ENCODE results near the gene TP73. TPM values are rescaled to one million over a fixed set of nuclear protein-coding genes. Genes with fewer than 3 reads are reported as not detected.

TP73 gene
- total and polyA plus RNA-seq, 9 donors: 0.52 to 2.5 (median 1.2) TPM

- no peak overlapping the region for H3K27ac ChIP-seq (ENCODE audit: low read length)
- WGBS (ENCODE audit: insufficient coverage): 67% methylated on average over 14 of the region's 20 CpGs
- peaks cover 12% of the 10 kb centered on the region for H3K27me3 ChIP-seq (ENCODE audit: control insufficient read depth, insufficient read depth, low read length)
- no peak overlapping the region for H3K4me3 ChIP-seq (ENCODE audit: low read length)
- H3K36me3 ChIP-seq (ENCODE audit: control insufficient read depth, insufficient read depth, low read length): no peaks in the 10 kb centered on the region
- H3K9me3 ChIP-seq (replicated peaks; ENCODE audit: control insufficient read depth, low read depth, low read length): no peaks in the 10 kb centered on the region
- no peak for DNase-seq
- H3K4me1 ChIP-seq (ENCODE audit: control insufficient read depth, insufficient read depth, low read length): no peaks in the 10 kb centered on the region
Measured at GRCh38 chr1:3680488-3681230, 28.3 kb downstream of the TP73 start.

DNA sequence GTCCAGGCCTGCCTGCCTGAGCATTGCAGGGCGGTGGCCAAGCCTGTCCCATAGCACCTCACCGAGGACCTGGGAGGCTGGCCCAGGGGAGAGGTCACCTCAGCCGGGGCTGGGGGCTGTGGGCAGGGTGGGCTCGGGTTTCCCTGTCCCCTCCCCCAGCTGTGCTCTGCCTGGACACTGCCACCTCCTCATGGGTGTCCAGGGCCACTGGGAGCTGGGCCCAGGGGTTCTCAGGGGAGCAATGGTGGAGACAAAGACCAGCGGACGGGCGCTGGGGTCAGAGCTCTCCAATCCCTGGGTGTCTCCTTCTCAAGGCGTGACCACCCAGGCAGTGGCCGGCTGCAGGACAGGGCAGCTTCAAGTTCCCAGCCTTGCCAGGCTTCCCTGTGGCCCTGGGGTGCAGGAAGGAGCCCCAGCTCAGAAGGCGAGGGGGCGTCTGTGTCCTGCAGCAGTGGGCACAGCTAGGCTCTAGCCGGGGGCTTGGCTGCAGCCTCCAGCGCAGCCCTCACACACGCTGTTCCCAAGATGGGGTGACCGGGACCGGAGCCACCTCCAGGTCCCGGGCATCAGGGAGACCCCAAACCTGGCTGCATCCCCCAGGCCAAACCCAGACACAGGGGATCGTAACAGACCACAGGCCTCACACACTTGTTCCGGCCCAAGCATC lies 29.0 kb downstream of the TP73 start:
- no peaks in the 10 kb centered on the region for H3K9me3 ChIP-seq (replicated peaks; ENCODE audit: control insufficient read depth, low read depth, low read length)
- no peaks in the 10 kb centered on the region for H3K36me3 ChIP-seq (ENCODE audit: control insufficient read depth, insufficient read depth, low read length)
- H3K27me3 ChIP-seq (ENCODE audit: control insufficient read depth, insufficient read depth, low read length): peaks cover 12% of the 10 kb centered on the region
- H3K4me1 ChIP-seq (ENCODE audit: control insufficient read depth, insufficient read depth, low read length): no peaks in the 10 kb centered on the region
- no peak overlapping the region for H3K27ac ChIP-seq (ENCODE audit: low read length)
- 82% methylated on average over 18 of the region's 19 CpGs for WGBS (ENCODE audit: insufficient coverage)
- no peak overlapping the region for H3K4me3 ChIP-seq (ENCODE audit: low read length)
- DNase-seq: no peak

DNA sequence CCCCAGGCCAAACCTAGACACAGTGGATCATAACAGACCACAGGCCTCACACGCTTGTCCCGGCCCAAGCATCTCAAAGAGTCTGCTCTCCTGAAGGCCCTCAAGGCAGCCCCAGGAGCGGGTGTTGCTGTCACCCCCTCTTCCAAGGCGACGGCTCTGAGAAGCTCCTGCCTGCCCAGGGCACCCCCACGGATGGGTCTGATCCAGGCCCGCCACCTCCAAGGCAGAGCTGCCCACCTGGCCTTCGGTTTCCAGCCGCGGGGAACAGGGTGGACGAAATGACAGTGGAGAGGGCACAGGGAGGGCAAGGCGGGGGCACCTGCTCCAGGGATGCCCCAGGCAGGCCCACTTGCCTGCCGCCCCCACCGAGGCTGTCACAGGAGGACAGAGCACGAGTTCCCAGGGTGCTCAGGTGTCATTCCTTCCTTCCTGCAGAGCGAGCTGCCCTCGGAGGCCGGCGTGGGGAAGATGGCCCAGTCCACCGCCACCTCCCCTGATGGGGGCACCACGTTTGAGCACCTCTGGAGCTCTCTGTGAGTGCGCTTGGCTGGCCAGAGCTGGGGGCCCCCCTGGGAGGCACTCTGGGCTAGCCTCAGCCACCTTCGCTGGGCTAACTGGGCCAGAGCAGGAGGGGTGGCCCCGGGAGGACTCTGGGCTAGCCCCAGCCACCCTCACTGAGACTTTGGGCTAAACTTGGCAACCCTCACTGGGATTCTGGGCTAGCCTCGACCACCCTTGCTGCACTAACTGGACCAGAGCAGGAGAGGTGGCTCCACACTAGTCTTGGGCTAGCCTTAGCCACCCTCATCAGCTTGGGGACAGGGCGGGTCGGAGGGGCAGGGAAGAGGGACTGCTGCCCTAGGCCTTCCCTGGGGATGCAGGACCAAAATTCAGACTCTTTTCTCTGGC lies 29.8 kb downstream of the TP73 start:
- H3K27ac ChIP-seq (ENCODE audit: low read length): no peak overlapping the region
- H3K4me1 ChIP-seq (ENCODE audit: control insufficient read depth, insufficient read depth, low read length): no peaks in the 10 kb centered on the region
- no peaks in the 10 kb centered on the region for H3K9me3 ChIP-seq (replicated peaks; ENCODE audit: control insufficient read depth, low read depth, low read length)
- 76% methylated on average over 25 of the region's 27 CpGs for WGBS (ENCODE audit: insufficient coverage)
- H3K4me3 ChIP-seq (ENCODE audit: low read length): no peak overlapping the region
- no peak for DNase-seq
- H3K36me3 ChIP-seq (ENCODE audit: control insufficient read depth, insufficient read depth, low read length): no peaks in the 10 kb centered on the region
- H3K27me3 ChIP-seq (ENCODE audit: control insufficient read depth, insufficient read depth, low read length): peaks cover 12% of the 10 kb centered on the region

DNA sequence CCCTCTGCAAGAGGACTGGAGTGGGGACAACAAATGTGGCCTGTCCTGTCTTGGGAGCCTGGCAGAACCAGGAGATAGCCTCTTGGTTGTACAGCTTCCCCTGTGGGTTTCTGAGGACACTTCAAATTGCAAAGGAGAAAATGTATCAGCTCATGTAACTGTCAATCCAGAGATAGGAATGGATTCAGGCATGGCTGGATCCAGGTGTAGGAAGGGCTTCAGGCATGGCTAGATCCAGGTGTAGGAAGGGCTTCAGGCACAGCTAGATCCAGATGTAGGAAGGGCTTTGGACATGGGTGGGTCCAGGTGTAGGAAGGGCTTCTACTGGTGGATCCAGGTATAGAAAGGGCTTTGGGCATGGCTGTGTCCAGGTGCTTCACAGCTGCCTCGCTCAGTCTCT lies 30.9 kb downstream of the TP73 start:
- peaks cover 12% of the 10 kb centered on the region for H3K27me3 ChIP-seq (ENCODE audit: control insufficient read depth, insufficient read depth, low read length)
- no peaks in the 10 kb centered on the region for H3K4me1 ChIP-seq (ENCODE audit: control insufficient read depth, insufficient read depth, low read length)
- WGBS (ENCODE audit: insufficient coverage): 88% methylated on average over 1 of the region's 1 CpG
- DNase-seq: no peak
- H3K36me3 ChIP-seq (ENCODE audit: control insufficient read depth, insufficient read depth, low read length): no peaks in the 10 kb centered on the region
- H3K9me3 ChIP-seq (replicated peaks; ENCODE audit: control insufficient read depth, low read depth, low read length): no peaks in the 10 kb centered on the region
- H3K4me3 ChIP-seq (ENCODE audit: low read length): no peak overlapping the region
- H3K27ac ChIP-seq (ENCODE audit: low read length): no peak overlapping the region

- Histone ChIP-seq H3K9me3 (replicated peaks; ENCODE audit: control insufficient read depth, low read depth, low read length) (no peaks in the 10 kb centered on the region), H3K4me1 (ENCODE audit: control insufficient read depth, insufficient read depth, low read length) (no peaks in the 10 kb centered on the region), H3K4me3 (ENCODE audit: low read length) (no peak overlapping the region), H3K27me3 (ENCODE audit: control insufficient read depth, insufficient read depth, low read length) (peaks cover 10% of the 10 kb centered on the region), H3K36me3 (ENCODE audit: control insufficient read depth, insufficient read depth, low read length) (no peaks in the 10 kb centered on the region), H3K27ac (ENCODE audit: low read length) (no peak overlapping the region)
- WGBS (ENCODE audit: insufficient coverage): 10% methylated on average over 12 of the region's 26 CpGs
- DNase-seq: no peak
Measured at GRCh38 chr1:3683992-3684391, 31.7 kb downstream of the TP73 start.

DNA sequence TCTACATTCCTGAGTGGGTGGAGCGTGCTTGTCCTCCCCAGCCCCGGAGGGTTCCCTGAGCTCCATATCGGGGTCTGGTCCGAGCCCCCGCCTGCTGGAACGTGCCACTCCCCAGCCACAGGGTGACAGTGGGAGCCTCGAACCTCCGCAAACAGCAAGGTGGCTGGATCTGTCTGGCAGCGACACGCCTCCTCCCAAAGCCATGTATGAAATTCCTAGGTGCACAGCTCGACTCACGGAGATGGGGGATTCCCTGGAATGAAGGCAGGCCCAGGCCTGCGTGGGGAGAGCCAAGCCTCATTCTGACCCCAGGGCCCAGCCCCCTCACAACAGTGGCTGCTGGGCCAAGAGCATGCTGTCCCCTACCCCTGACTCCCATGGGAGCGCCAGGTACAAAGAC lies 32.9 kb downstream of the TP73 start:
- Histone ChIP-seq H3K36me3 (ENCODE audit: control insufficient read depth, insufficient read depth, low read length) (no peaks in the 10 kb centered on the region), H3K27me3 (ENCODE audit: control insufficient read depth, insufficient read depth, low read length) (peaks cover 12% of the 10 kb centered on the region), H3K4me1 (ENCODE audit: control insufficient read depth, insufficient read depth, low read length) (no peaks in the 10 kb centered on the region), H3K9me3 (replicated peaks; ENCODE audit: control insufficient read depth, low read depth, low read length) (no peaks in the 10 kb centered on the region), H3K4me3 (ENCODE audit: low read length) (no peak overlapping the region), H3K27ac (ENCODE audit: low read length) (no peak overlapping the region)
- 73% methylated on average over 13 of the region's 14 CpGs for WGBS (ENCODE audit: insufficient coverage)
- no peak for DNase-seq

DNA sequence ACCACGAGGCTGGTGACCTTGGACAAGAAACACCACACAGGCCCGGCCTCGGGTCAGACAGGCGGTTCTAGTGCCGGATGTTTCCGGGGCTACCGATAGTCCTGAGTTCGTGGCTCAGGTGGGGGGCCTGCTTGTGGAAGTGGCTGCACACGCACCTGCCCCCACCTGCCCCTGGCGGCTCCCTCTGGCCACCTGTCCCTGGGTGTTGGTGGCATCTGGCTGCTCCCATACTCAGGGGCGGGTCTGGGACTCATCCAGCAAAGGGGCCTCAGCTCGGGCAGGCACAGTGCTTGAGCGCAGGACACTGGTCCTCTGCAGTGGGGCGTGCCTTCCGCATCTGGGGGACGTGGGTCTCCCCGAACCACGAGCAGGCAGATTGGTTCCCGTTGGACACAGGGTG lies 33.6 kb downstream of the TP73 start:
- Histone ChIP-seq H3K27ac (ENCODE audit: low read length) (no peak overlapping the region), H3K9me3 (replicated peaks; ENCODE audit: control insufficient read depth, low read depth, low read length) (no peaks in the 10 kb centered on the region), H3K4me3 (ENCODE audit: low read length) (no peak overlapping the region), H3K36me3 (ENCODE audit: control insufficient read depth, insufficient read depth, low read length) (no peaks in the 10 kb centered on the region), H3K27me3 (ENCODE audit: control insufficient read depth, insufficient read depth, low read length) (peaks cover 12% of the 10 kb centered on the region), H3K4me1 (ENCODE audit: control insufficient read depth, insufficient read depth, low read length) (no peaks in the 10 kb centered on the region)
- WGBS (ENCODE audit: insufficient coverage): 84% methylated on average over 19 of the region's 19 CpGs
- no peak for DNase-seq

- WGBS (ENCODE audit: insufficient coverage): 65% methylated on average over 3 of the region's 12 CpGs
- no peaks in the 10 kb centered on the region for H3K36me3 ChIP-seq (ENCODE audit: control insufficient read depth, insufficient read depth, low read length)
- H3K9me3 ChIP-seq (replicated peaks; ENCODE audit: control insufficient read depth, low read depth, low read length): no peaks in the 10 kb centered on the region
- H3K27me3 ChIP-seq (ENCODE audit: control insufficient read depth, insufficient read depth, low read length): peaks cover 12% of the 10 kb centered on the region
- no peak for DNase-seq
- H3K4me3 ChIP-seq (ENCODE audit: low read length): no peak overlapping the region
- no peak overlapping the region for H3K27ac ChIP-seq (ENCODE audit: low read length)
- peaks cover 2% of the 10 kb centered on the region for H3K4me1 ChIP-seq (ENCODE audit: control insufficient read depth, insufficient read depth, low read length)
Measured at GRCh38 chr1:3687504-3687903, 35.2 kb downstream of the TP73 start.

DNA sequence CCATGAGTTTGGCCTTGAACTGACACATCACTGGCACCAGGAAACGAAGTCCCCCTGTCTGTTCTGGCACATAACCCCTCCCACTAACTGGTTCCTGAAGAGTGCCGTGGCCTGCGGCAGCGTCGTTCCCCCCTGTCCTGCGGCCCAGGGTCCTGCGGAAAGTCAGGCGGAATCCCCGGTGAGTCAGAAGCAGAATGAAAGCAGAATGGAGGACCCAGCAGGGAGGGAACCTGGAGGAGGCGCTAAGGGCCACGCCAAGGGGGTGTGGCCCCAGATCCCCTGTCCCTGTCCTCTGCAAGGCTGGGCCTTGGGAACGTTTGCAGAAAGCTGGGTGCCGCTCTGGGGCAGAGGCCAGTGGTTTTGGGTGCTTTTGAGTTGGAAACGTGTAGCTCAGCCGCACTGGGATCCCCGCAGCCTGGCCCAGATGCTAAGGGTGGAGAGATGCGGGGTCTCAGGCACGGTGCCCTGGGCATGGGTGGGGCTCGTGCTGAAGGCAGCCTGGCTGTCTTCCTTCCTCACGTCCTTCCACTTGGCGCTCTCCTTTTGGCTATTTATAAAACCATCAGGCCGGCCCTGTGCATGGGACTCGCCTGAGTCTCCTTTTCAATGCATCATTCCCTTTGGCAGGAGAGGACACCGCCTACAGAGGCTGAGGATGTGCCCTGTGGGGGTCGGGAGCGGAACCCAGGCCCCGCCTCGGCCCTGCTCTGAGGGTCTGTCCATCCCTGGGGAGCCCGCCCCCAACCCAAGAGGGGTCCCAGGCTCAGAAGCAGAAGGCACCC lies 36.2 kb downstream of the TP73 start:
- no peak overlapping the region for H3K27ac ChIP-seq (ENCODE audit: low read length)
- H3K27me3 ChIP-seq (ENCODE audit: control insufficient read depth, insufficient read depth, low read length): peaks cover 8% of the 10 kb centered on the region
- 32% methylated on average over 25 of the region's 29 CpGs for WGBS (ENCODE audit: insufficient coverage)
- H3K36me3 ChIP-seq (ENCODE audit: control insufficient read depth, insufficient read depth, low read length): no peaks in the 10 kb centered on the region
- H3K4me3 ChIP-seq (ENCODE audit: low read length): no peak overlapping the region
- peaks cover 5% of the 10 kb centered on the region for H3K4me1 ChIP-seq (ENCODE audit: control insufficient read depth, insufficient read depth, low read length)
- DNase-seq: no peak
- no peaks in the 10 kb centered on the region for H3K9me3 ChIP-seq (replicated peaks; ENCODE audit: control insufficient read depth, low read depth, low read length)

Measured in muscle of leg (tissue), 11 donors.